Uterus (tissue), 2 donors: ENCODE data around the gene CHMP1B.

Source experiments
- CTCF ChIP-seq, 4 experiments: fragments of 200-600 bp in 2 of 4; fragments of 450-650 bp in 2 of 4; sonication (generic) in 2 of 4; IDR thresholded peaks; one replicate each; pipeline ENCODE4 v1.5.1; 2016 to 2019; ENCODE audit warnings: antibody characterized with exemption in 4 of 4, mild to moderate bottlenecking in 2 of 4, moderate library complexity in 1 of 4
- POLR2A ChIP-seq, 2 donors: fragments of 450-650 bp; IDR thresholded peaks; one replicate each; pipeline ENCODE4 v1.6.1; 2016; ENCODE audit warnings: antibody characterized with exemption in 2 of 2, mild to moderate bottlenecking in 1 of 2, moderate library complexity in 1 of 2

GRCh38 chr18:11888726-11889125 lies 37.5 kb downstream of the CHMP1B start:
- TF ChIP-seq CTCF (IDR thresholded peaks at IDR 0.05) (no peak), POLR2A (IDR thresholded peaks at IDR 0.05) (no peak)
